Stomach (tissue), 4 donors: ENCODE results near the gene KRTAP10-3.

Source experiments
- EP300 ChIP-seq: sonication (generic); formaldehyde crosslinking; IDR thresholded peaks from one replicate; pipeline ENCODE4 v1.6.1; 2017; ENCODE audit warnings: antibody characterized with exemption
- POLR2A ChIP-seq, 4 donors: fragments of 450-650 bp; IDR thresholded peaks; one replicate each; pipeline ENCODE4 v1.6.1; 2016; ENCODE audit warnings: antibody characterized with exemption in 4 of 4, control low read depth in 2 of 4, mild to moderate bottlenecking in 1 of 4, moderate library complexity in 1 of 4
- POLR2AphosphoS5 ChIP-seq, 3 donors: sonication (generic); formaldehyde crosslinking; IDR thresholded peaks; one replicate each; pipeline ENCODE4 v1.6.1; 2016; ENCODE audit warnings: antibody characterized with exemption in 3 of 3
- TF ChIP-seq, protein P1 (sequence below), 7 experiments: fragments of 450-650 bp in 4 of 7; fragments of 200-600 bp in 3 of 7; sonication (generic) in 3 of 7; IDR thresholded peaks; one replicate each; pipeline ENCODE4 v1.5.1; 2016 to 2019; ENCODE audit warnings: antibody characterized with exemption in 7 of 7, control low read depth in 2 of 7, mild to moderate bottlenecking in 1 of 7

- TF ChIP-seq, protein P1, sequence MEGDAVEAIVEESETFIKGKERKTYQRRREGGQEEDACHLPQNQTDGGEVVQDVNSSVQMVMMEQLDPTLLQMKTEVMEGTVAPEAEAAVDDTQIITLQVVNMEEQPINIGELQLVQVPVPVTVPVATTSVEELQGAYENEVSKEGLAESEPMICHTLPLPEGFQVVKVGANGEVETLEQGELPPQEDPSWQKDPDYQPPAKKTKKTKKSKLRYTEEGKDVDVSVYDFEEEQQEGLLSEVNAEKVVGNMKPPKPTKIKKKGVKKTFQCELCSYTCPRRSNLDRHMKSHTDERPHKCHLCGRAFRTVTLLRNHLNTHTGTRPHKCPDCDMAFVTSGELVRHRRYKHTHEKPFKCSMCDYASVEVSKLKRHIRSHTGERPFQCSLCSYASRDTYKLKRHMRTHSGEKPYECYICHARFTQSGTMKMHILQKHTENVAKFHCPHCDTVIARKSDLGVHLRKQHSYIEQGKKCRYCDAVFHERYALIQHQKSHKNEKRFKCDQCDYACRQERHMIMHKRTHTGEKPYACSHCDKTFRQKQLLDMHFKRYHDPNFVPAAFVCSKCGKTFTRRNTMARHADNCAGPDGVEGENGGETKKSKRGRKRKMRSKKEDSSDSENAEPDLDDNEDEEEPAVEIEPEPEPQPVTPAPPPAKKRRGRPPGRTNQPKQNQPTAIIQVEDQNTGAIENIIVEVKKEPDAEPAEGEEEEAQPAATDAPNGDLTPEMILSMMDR (IDR thresholded peaks at IDR 0.05): no peak
- no peak for TF ChIP-seq POLR2A (IDR thresholded peaks at IDR 0.05)
- TF ChIP-seq EP300: no peak
- no peak for TF ChIP-seq POLR2AphosphoS5 (IDR thresholded peaks at IDR 0.05)
Observed at GRCh38 chr21:44596068-44596725, 37.6 kb upstream of the KRTAP10-3 start.
